Left forelimb (tissue), 1 donor: Measurements from ENCODE around the gene ACOXL.
A peak's percentile ranks its signal among the peaks of the same experiment; 100 is the strongest.
"Not testable (repeated sequence)": the region's sequence is repeated elsewhere in the genome, so short reads cannot be mapped to it uniquely, and the experiment has no call there.

Source experiments
- DNase-seq: peaks from one replicate; pipeline ENCODE4 v3.0.0-alpha.2; 2018; ENCODE audit warnings: low spot score

Gene ACOXL

GRCh38 chr2:111041398-111042202 lies 309.2 kb downstream of the ACOXL start:
- DNase-seq: no peak

- DNase-seq: no peak
These were observed 309.9 kb downstream of the ACOXL start for GRCh38 chr2:111042261-111042660.

- peak; percentile 49 for DNase-seq
These were observed 310.7 kb downstream of the ACOXL start for GRCh38 chr2:111042772-111043771.

- DNase-seq: no peak
These were observed 311.7 kb downstream of the ACOXL start for GRCh38 chr2:111044066-111044465.

GRCh38 chr2:111045236-111045635 lies 312.9 kb downstream of the ACOXL start:
- not testable (repeated sequence) for DNase-seq

GRCh38 chr2:111045771-111046444 lies 313.5 kb downstream of the ACOXL start:
- no peak for DNase-seq

- no peak for DNase-seq
These were observed 314.3 kb downstream of the ACOXL start for GRCh38 chr2:111046670-111047069.

GRCh38 chr2:111048856-111049768 lies 316.7 kb downstream of the ACOXL start:
- DNase-seq: no peak

- DNase-seq: no peak
These were observed 317.6 kb downstream of the ACOXL start for GRCh38 chr2:111049792-111050640.

- no peak for DNase-seq
These were observed 318.5 kb downstream of the ACOXL start for GRCh38 chr2:111050701-111051376.

- DNase-seq: no peak
These were observed 320.2 kb downstream of the ACOXL start for GRCh38 chr2:111052621-111053020.

GRCh38 chr2:111053266-111053665 lies 320.9 kb downstream of the ACOXL start:
- DNase-seq: no peak

GRCh38 chr2:111053825-111054515 lies 321.6 kb downstream of the ACOXL start:
- no peak for DNase-seq

GRCh38 chr2:111054791-111055691 lies 322.7 kb downstream of the ACOXL start:
- no peak for DNase-seq

GRCh38 chr2:111055735-111056134 lies 323.4 kb downstream of the ACOXL start:
- DNase-seq: no peak

GRCh38 chr2:111057045-111057444 lies 324.7 kb downstream of the ACOXL start:
- DNase-seq: no peak

GRCh38 chr2:111057721-111058120 lies 325.3 kb downstream of the ACOXL start:
- DNase-seq: no peak

GRCh38 chr2:111058264-111058663 lies 325.9 kb downstream of the ACOXL start:
- no peak for DNase-seq
